Fibroblast of lung (primary cell): ENCODE measurements around the gene CCL5.

Experiments
- CTCF ChIP-seq, 2 donors: IDR thresholded peaks in 1 of 2; conservative IDR thresholded peaks in 1 of 2; 1 replicate in 1 of 2; 2 replicates in 1 of 2; pipeline ENCODE4 v1.5.1; 2011 to 2012; ENCODE audit warnings: low read length in 2 of 2, control low read depth in 1 of 2, inconsistent platforms in 1 of 2, low read depth in 1 of 2, mild to moderate bottlenecking in 1 of 2
- EZH2 ChIP-seq: IDR thresholded peaks from 2 replicates; pipeline ENCODE4 v1.5.1; 2012; ENCODE audit warnings: low read length, control low read depth, mild to moderate bottlenecking; ENCODE audit errors: missing control alignments

- no peak for TF ChIP-seq CTCF (conservative IDR thresholded peaks at IDR 0.05 in 1 of 2, IDR thresholded peaks at IDR 0.05 in 1 of 2; ENCODE audit: low read depth in 1 of 2, low read length in 2 of 2)
- no peak for TF ChIP-seq EZH2
Measured at GRCh38 chr17:35856603-35857002, 23.6 kb downstream of the CCL5 start.
